ENCODE data around the gene IFNL2. TPM values are rescaled to one million over a fixed set of nuclear protein-coding genes. Genes with fewer than 3 reads are reported as not detected.

IFNL2 gene
- total RNA-seq, 1 experiment from 2014 or later, result 0.33 TPM

- no peak overlapping the region for H3K27ac ChIP-seq (ENCODE audit: low read length)
- no peak for ATAC-seq
- CTCF ChIA-PET, result interaction anchor here (0.6 to 1.1 kb wide), 7 partner anchors 41 to 525 kb away, joined by 3 to 7 read pairs (median 3); partner anchors contain the start of gene RPS16
- H3K4me1 ChIP-seq (ENCODE audit: control insufficient read depth, insufficient read depth, low read length), result no peaks in the 10 kb centered on the region
- peaks cover 9% of the 10 kb centered on the region for H3K27me3 ChIP-seq (ENCODE audit: control insufficient read depth, insufficient read depth, low read length)
- in situ Hi-C loops (cut with HindIII; ENCODE audit: low pct_unique_long_range_greater_than_20kb, low sequenced_read_pairs), result no loop called here
- BruUV-seq (replicated peaks), result no TSS peak
- TF ChIP-seq TCF7L2 (IDR thresholded peaks at IDR 0.05; ENCODE audit: low read depth, low read length) (no peak), SIN3A (IDR thresholded peaks at IDR 0.05; ENCODE audit: borderline replicate concordance, insufficient read depth, low read depth, low read length) (no peak), POLR2AphosphoS5 (IDR thresholded peaks at IDR 0.05; ENCODE audit: low read depth, low read length) (no peak), REST (IDR thresholded peaks at IDR 0.05; ENCODE audit: insufficient read depth in 1 of 2, low read depth in 2 of 2, low read length in 1 of 2) (no peak)
- TF ChIP-seq, protein P1, sequence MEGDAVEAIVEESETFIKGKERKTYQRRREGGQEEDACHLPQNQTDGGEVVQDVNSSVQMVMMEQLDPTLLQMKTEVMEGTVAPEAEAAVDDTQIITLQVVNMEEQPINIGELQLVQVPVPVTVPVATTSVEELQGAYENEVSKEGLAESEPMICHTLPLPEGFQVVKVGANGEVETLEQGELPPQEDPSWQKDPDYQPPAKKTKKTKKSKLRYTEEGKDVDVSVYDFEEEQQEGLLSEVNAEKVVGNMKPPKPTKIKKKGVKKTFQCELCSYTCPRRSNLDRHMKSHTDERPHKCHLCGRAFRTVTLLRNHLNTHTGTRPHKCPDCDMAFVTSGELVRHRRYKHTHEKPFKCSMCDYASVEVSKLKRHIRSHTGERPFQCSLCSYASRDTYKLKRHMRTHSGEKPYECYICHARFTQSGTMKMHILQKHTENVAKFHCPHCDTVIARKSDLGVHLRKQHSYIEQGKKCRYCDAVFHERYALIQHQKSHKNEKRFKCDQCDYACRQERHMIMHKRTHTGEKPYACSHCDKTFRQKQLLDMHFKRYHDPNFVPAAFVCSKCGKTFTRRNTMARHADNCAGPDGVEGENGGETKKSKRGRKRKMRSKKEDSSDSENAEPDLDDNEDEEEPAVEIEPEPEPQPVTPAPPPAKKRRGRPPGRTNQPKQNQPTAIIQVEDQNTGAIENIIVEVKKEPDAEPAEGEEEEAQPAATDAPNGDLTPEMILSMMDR (IDR thresholded peaks at IDR 0.05), result no peak
- intact Hi-C loops (cut with micrococcal nuclease; ENCODE audit: unreplicated experiment), result no loop called here
- H3K36me3 ChIP-seq (ENCODE audit: control insufficient read depth, insufficient read depth, low read length), result no peaks in the 10 kb centered on the region
- no peaks in the 10 kb centered on the region for H3K9me3 ChIP-seq (ENCODE audit: control insufficient read depth, insufficient read depth, low read depth, low read length)
- POLR2A ChIA-PET, result interaction anchor here (0.5 to 0.9 kb wide), 5 partner anchors 25 to 884 kb away, joined by 3 to 10 read pairs (median 3); partner anchors contain the start of gene SAMD4B
- DNase-seq (ENCODE audit: low read depth, low spot score), result no peak
- no peak overlapping the region for H3K4me3 ChIP-seq (ENCODE audit: low read depth in 2 of 2, low read length in 2 of 2)
These were observed 6.5 kb upstream of the IFNL2 start for GRCh38 chr19:39261704-39262103.

- DNase-seq (ENCODE audit: low read depth, low spot score) (no peak), ATAC-seq (no peak)
- ChIA-PET CTCF (interaction anchor here (0.6 to 0.7 kb wide), 4 partner anchors 42 to 524 kb away, joined by 3 to 4 read pairs (median 3); partner anchors contain the start of gene RPS16), POLR2A (interaction anchor here (0.6 to 0.9 kb wide), 2 partner anchors 26 to 883 kb away, joined by 3 to 10 read pairs; no protein-coding TSS in a partner anchor)
- peaks cover 9% of the 10 kb centered on the region for H3K27me3 ChIP-seq (ENCODE audit: control insufficient read depth, insufficient read depth, low read length)
- in situ Hi-C loops (cut with HindIII; ENCODE audit: low pct_unique_long_range_greater_than_20kb, low sequenced_read_pairs), result no loop called here
- intact Hi-C loops (cut with micrococcal nuclease; ENCODE audit: unreplicated experiment), result no loop called here
- H3K4me3 ChIP-seq (ENCODE audit: low read depth in 2 of 2, low read length in 2 of 2), result no peak overlapping the region
- H3K9me3 ChIP-seq (ENCODE audit: control insufficient read depth, insufficient read depth, low read depth, low read length), result no peaks in the 10 kb centered on the region
- no peaks in the 10 kb centered on the region for H3K36me3 ChIP-seq (ENCODE audit: control insufficient read depth, insufficient read depth, low read length)
- no TSS peak for BruUV-seq (replicated peaks)
- H3K27ac ChIP-seq (ENCODE audit: low read length), result no peak overlapping the region
- H3K4me1 ChIP-seq (ENCODE audit: control insufficient read depth, insufficient read depth, low read length), result no peaks in the 10 kb centered on the region
- TF ChIP-seq SIN3A (IDR thresholded peaks at IDR 0.05; ENCODE audit: borderline replicate concordance, insufficient read depth, low read depth, low read length) (no peak), POLR2AphosphoS5 (IDR thresholded peaks at IDR 0.05; ENCODE audit: low read depth, low read length) (no peak), REST (IDR thresholded peaks at IDR 0.05; ENCODE audit: insufficient read depth in 1 of 2, low read depth in 2 of 2, low read length in 1 of 2) (no peak)
- TF ChIP-seq, protein P1 (IDR thresholded peaks at IDR 0.05), result no peak
These were observed 5.7 kb upstream of the IFNL2 start for GRCh38 chr19:39262496-39262895.
